GM18861 (cell line): Measurements from ENCODE around the gene PRR33.

ENCODE experiments used
- ATAC-seq: cut with Tn5 transposase; IDR thresholded peaks from one replicate; pipeline ENCODE4 v1.9.1; 2021; ENCODE audit not compliant: unreplicated experiment

Gene PRR33

GRCh38 chr11:1916986-1917522 is 25.4 kb upstream of the PRR33 start:
- ATAC-seq, result no peak

GRCh38 chr11:1916132-1916985 is 24.7 kb upstream of the PRR33 start:
- no peak for ATAC-seq

GRCh38 chr11:1915795-1916131 is 24.1 kb upstream of the PRR33 start:
- no peak for ATAC-seq

DNA sequence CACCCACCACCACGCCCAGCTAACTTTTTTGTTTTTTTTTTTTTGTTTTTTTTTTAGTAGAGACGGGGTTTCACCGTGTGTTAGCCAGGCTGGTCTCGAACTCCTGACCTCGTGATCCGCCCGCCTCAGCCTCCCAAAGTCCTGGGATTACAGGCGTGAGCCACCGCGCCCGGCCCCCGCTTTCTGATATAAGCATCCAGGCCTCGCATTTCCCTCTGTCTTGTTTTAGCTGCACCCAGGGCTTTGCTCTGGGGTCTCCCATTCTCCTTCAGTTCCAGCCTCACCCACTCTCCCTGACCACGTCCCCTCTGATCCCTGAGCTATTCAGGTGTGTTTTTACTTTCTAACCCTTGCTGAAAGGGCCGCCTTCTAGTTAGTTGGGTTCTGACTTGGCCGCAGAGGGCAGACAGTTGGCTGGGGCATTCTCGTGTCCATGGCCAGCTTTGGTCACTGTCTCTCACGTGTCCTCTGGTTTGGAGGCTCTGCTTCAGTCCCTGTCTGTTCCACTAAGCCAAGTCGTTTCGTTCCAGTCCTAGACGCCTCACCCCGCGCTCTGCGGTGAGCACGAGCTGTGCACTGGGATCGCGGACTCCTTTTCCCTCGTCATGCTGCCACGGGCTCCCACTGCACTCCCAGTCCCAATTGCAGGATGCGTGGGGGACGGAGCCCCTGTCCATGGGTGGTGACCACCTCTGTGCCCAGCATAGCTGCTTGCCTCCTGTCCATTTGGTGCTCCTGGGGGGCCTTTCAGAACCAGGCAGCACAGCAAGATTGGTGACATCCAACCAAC is 21.8 kb upstream of the PRR33 start:
- no peak for ATAC-seq

DNA sequence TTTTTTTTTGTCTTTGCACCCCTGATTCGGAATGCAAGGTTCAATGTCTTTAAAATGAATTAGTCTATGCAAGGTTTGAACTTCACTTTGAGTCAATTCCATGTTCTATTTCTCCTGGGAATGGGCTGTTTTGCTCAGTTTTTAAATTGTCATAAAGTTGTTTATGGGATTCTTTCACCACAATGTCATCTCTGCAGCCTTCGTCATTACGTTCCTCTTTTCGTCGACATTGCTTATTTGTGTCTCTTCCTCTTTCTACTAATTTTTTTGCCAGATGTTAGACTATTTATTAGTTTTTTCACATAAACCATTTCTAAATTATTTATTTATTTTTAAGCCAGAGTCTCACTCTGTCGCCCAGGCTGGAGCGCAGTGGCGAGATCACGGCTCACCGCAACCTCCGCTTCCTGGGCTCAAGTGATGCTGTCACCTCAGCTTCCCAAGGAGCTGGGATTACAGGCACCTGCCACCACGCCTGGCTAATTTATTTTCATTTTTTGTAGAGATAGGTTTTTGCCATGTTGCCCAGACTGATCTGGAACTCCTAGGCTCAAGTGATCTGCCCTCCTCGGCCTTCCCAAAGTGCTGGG is 20.7 kb upstream of the PRR33 start:
- ATAC-seq, result no peak

DNA sequence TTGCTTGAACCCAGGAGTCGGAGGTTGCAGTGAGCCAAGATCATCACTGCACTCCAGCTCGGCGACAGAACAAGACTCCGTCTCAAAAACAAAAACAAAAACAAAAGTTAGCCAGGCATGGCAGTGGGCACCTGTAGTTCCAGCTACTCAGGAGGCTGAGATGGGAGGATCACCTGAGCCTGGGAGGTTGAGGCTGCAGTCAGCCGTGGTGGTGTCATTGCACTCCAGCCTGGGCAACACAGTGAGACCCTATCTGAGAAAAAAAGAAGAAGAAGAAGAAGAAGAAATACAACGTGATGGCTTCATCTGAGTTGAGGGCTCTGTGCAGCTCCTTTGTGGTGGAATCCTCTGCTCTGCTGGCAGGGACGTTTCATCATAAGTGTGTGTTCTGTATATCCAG is 17.8 kb upstream of the PRR33 start:
- ATAC-seq, result no peak

GRCh38 chr11:1908618-1909017 is 16.9 kb upstream of the PRR33 start:
- no peak for ATAC-seq

DNA sequence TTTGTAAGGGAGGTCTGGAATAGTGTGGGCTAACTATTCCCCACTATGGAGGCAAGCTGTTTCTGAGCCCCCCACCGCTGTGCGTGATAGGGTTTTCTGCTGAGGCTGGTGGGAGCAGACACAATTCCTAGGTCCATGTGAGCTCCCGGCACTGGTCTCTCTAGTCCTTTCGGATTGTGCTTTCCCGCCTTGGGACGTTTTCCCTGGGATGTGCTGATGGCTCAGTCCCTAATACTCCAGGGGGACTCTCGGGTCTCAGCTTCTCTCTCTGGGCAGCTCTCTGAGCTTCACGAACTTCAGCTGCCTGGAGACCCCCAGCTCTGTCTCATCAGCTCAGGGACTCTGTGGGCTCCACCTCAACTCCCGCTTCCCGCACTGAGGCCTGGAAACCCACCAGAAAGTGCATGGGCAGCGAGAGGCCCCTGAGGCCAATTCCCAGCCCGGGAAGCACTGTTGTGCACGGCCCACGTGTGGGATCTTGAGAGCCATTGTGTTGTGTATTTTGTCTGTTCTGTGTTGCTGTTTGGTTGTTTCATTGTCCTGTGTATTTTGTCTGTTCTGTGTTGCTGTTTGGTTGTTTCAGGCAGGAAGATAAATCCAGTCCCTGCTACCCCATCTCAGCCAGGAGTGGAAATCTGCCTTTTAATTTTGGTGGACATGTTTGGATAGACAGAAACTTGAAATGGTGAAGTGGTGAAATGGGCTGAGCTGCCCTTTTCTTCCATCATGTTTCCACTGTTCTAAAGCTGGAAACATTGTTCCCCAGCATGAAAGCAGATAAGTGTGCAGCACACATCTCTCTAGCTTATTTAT is 15.1 kb upstream of the PRR33 start:
- no peak for ATAC-seq

DNA sequence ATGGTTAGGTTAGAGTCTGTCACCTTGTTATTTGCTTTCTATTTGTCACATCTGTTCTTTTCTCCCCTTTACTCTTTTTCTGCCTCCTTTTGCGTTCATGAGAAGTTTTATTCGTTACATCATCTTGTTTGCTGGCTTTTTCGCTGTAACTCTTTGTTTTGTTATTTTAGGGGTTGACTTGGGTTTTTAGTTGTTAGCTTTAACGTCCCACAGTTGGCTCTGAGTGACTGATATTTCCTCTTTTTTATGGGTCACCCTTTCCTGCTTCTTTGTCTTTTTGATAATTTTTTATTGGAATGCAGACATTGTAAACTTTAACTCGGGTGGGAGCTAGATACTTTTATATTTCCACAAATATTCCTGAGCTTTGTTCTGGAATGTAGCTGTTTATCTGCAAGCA is 14.5 kb upstream of the PRR33 start:
- no peak for ATAC-seq

- ATAC-seq, result no peak
Measured at GRCh38 chr11:1899686-1900085, 8.0 kb upstream of the PRR33 start.

DNA sequence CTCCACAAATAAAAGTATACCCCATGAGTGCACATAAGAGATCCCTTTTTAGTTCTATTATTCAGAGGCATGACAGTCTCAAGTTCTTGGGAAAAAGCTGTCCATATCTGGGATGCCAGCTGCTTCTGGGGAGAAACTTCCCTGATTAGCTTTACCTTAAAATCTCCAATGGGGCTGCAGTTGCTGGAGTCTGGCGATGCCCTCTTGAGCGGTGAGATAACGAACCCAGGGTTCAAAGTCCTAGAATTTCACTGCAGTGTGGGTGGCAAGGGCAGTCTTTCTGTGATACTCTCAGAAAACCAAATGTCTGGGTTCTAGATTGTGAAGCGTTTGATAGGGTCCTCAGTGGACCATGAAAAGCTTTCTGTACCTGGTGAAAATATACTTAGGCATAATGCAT is 7.4 kb upstream of the PRR33 start:
- ATAC-seq, result no peak

GRCh38 chr11:1896923-1897322 is 5.2 kb upstream of the PRR33 start:
- ATAC-seq, result no peak

DNA sequence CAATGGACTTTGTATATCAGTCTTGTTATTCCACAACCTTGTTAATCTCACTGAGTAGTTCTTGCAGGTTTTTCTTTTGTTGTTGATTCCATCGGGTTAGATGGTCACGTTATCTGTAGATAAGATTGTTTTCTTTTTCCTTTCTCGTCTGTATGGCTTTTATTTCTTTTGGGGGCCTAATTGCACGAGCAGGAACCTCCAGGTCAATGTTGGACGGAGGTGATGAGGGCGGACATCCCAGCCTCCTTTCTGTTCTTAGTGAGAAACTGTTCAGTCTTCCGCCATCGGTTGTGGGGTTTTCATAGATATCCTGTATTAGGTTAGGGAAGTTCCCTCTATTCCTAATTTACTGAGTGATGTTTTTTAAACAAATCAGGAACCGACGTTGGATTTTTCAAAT is 4.8 kb upstream of the PRR33 start:
- no peak for ATAC-seq

DNA sequence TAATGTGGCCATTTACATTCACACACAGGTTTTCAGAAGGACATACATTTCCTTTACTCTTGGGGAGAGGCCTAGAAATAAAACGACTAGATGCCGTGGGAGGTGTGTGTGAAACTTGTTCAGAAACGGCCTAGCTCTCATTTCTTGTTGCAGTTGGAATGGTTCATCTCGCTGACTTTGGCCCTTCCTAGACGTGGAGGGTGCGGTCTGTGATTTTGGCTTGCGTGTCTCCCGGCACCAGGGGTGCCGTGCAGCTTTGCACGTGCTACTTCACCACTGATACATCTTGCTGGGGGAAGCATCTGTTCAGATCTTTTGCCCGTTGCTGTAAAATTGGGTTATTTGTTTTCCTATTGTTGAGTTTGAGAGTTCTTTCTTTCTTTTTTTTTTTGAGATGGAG is 3.1 kb upstream of the PRR33 start:
- no peak for ATAC-seq

GRCh38 chr11:1893581-1894359 is 2.1 kb upstream of the PRR33 start:
- ATAC-seq, result no peak

GRCh38 chr11:1892558-1892957 is 863 bp upstream of the PRR33 start:
- ATAC-seq, result no peak

DNA sequence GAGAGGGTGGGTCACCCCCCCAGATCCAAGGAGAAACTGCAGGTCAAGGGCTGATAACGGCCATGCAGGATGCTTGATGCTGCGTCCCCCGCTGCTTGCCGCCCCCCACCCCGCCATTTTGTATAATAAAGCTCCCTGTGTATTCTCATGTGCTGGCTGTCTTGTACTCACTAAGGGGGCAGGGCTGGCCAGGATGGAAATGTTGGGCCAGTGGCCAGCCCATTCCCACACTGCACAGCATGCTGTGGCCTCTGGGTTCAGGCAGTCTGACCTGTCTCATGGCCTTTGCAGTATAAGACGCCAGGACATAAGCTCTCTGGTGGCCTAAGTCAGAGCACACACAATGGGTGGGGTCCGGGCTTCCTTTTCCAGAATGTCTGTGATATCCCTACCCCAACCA is 421 bp upstream of the PRR33 start:
- no peak for ATAC-seq

DNA sequence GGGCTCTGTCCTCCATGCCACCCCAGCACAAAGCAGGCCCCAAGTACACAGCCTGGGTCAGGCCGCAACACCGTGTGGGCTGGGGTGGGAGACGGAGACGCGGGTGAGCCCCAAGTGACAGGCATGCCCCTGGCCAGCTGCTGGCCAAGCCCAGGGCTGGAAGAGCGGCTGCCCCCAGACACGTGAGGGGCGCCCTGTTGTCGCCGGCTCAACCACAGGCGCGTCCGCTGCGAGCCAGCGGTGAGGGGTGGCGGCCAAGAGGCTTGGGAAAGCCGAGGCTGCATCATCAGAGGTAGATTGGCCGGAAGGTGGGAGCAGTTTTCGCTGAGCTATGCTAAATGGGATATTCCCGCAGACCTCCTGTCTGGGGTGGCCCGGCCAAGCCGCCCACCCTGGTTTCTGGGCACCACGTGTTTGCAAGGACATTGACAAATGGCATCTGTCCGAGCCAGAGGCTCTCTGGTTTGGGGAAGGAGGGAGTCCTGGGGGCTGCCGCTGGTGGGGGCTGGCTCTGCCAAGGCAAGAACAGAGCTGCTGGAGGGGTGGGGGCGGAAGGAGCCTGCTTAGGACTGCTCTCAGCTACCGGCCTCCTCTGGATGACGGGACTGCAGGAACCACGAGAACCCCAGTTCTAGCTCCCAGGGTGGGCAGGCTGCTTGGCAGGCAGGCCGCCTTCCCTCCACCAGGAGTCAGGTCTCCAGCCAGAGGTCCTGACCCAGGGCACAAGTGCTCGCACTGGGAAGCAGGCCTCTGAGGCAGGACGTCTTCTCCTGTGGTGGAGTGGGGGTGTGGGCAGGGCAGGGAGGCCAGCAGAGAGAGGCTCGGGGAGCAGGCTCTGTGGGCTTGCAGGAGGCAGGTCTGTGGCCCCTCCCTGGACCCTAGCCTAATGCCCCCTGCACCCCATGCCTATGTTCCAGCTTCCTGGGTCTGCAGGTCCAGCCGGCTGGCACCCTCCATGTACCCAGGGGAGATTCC is 552 bp downstream of the PRR33 start:
- ATAC-seq, result no peak
